GM12878 (cell line): ENCODE results near the gene GRK6. TPM values are rescaled to one million over a fixed set of nuclear protein-coding genes. Genes with fewer than 3 reads are reported as not detected.

Experiments used
- ATAC-seq: fragments of 200-7000 bp; cut with Tn5 transposase; 3 replicates; pipeline ENCODE4 v1.9.1; 2020; ENCODE audit warnings: mild to moderate bottlenecking, moderate library complexity
- BruUV-seq: library from RNA; stranded (reverse); fragments of 400-500 nt; replicated peaks from 2 replicates; lab custom pipeline; 2021; lab: Mats Ljungman, UMichigan
- CTCF ChIA-PET: fragments of 300-600 bp; sonication (Branson Sonifier 250); formaldehyde crosslinking; extraction: SDS; loops from one replicate; lab custom pipeline; 2021; ENCODE audit warnings: inconsistent platforms; lab: Yijun Ruan, JAX
- POLR2A ChIA-PET: fragments of 350-600 bp; formaldehyde crosslinking; extraction: SDS; loops from one replicate; lab custom pipeline; 2021; ENCODE audit warnings: inconsistent platforms; lab: Charles Lee
- RAD21 ChIA-PET: fragments of 300-600 bp; sonication (Branson Sonifier 250); formaldehyde crosslinking; loops from one replicate; lab custom pipeline; 2023; ENCODE audit warnings: antibody characterized with exemption; ENCODE audit not compliant: unreplicated experiment; lab: Charles Lee
- SMC1A ChIA-PET: fragments of 300-600 bp; sonication (Branson Sonifier 250); formaldehyde crosslinking; loops from one replicate; lab custom pipeline; 2023; ENCODE audit not compliant: unreplicated experiment, uncharacterized antibody; lab: Charles Lee
- DNase-seq: peaks from one replicate; pipeline ENCODE4 v3.0.0-alpha.2; 2011; ENCODE audit warnings: low read depth, low spot score
- FAIRE-seq: peaks from 3 replicates; lab custom pipeline; 2011; peaks lifted over from hg19 to GRCh38; lab: Jason Lieb, UNC
- H2AFZ ChIP-seq: 2 replicates; pipeline ENCODE4 v1.6.0; 2011; ENCODE audit warnings: low read depth, low read length, control low read depth; ENCODE audit not compliant: control insufficient read depth
- H3K27ac ChIP-seq: 2 replicates; pipeline ENCODE4 v1.5.1; 2011; ENCODE audit warnings: control low read depth; ENCODE audit not compliant: control insufficient read depth, insufficient read depth
- H3K27me3 ChIP-seq, 2 experiments: replicated peaks in 1 of 2; 2 replicates each; pipeline versions ENCODE4 v1.6.0 to v1.6.1; 2011; ENCODE audit warnings: low read length in 1 of 2; ENCODE audit not compliant: control insufficient read depth in 2 of 2, insufficient read depth in 2 of 2
- H3K36me3 ChIP-seq, 2 experiments: 2 replicates each; pipeline ENCODE4 v1.5.1; 2011; ENCODE audit warnings: low read length in 1 of 2; ENCODE audit not compliant: control insufficient read depth in 2 of 2, insufficient read depth in 2 of 2
- H3K4me1 ChIP-seq: 2 replicates; pipeline ENCODE4 v1.6.1; 2011; ENCODE audit warnings: mild to moderate bottlenecking, low read length, moderate library complexity, mixed read lengths; ENCODE audit not compliant: control insufficient read depth, insufficient read depth
- H3K4me2 ChIP-seq: 2 replicates; pipeline ENCODE4 v1.6.0; 2011; ENCODE audit warnings: control low read depth; ENCODE audit not compliant: control insufficient read depth, insufficient read depth
- H3K4me3 ChIP-seq: fragments of 200-600 bp; sonication (generic); 2 replicates; pipeline ENCODE4 v1.5.1; 2016
- H3K79me2 ChIP-seq: 2 replicates; pipeline ENCODE4 v1.6.0; 2011; ENCODE audit warnings: low read length; ENCODE audit not compliant: control insufficient read depth, insufficient read depth
- H3K9ac ChIP-seq: 2 replicates; pipeline ENCODE4 v1.8.0; 2011; ENCODE audit warnings: low read length, control low read depth, mixed read lengths; ENCODE audit not compliant: control insufficient read depth, insufficient read depth
- H3K9me3 ChIP-seq: replicated peaks from 3 replicates; pipeline ENCODE4 v1.5.1; 2011; ENCODE audit warnings: mild to moderate bottlenecking, low read length; ENCODE audit not compliant: control insufficient read depth, insufficient read depth
- H4K20me1 ChIP-seq: 2 replicates; pipeline ENCODE4 v1.6.0; 2011; ENCODE audit not compliant: control insufficient read depth, insufficient read depth
- BHLHE40 ChIP-seq, 2 experiments: fragments of 450-650 bp in 1 of 2; IDR thresholded peaks; 2 replicates each; pipeline ENCODE4 v1.6.1; 2011 to 2017; ENCODE audit warnings: low read depth in 2 of 2, borderline replicate concordance in 1 of 2, improper control_type of control experiment in 1 of 2, low read length in 1 of 2, mild to moderate bottlenecking in 1 of 2
- DPF2 ChIP-seq: fragments of 450-650 bp; IDR thresholded peaks from 2 replicates; pipeline ENCODE4 v1.6.1; 2017; ENCODE audit warnings: mild to moderate bottlenecking
- MEF2A ChIP-seq: IDR thresholded peaks from 2 replicates; pipeline ENCODE4 v1.6.1; 2011; ENCODE audit warnings: low read depth, mild to moderate bottlenecking, low read length, moderate library complexity; ENCODE audit not compliant: insufficient read depth
- NFYA ChIP-seq: IDR thresholded peaks from 2 replicates; pipeline ENCODE4 v1.6.1; 2011; ENCODE audit warnings: low read depth, mild to moderate bottlenecking, low read length, improper control_type of control experiment, borderline replicate concordance
- PAX5 ChIP-seq: IDR thresholded peaks from 2 replicates; pipeline ENCODE4 v1.6.1; 2011; ENCODE audit warnings: low read depth, low read length, borderline replicate concordance
- SIX5 ChIP-seq: IDR thresholded peaks from 2 replicates; pipeline ENCODE4 v1.6.1; 2011; ENCODE audit warnings: mild to moderate bottlenecking, low read depth, low read length, moderate library complexity; ENCODE audit not compliant: severe bottlenecking
- SP1 ChIP-seq: IDR thresholded peaks from one replicate; pipeline ENCODE4 v1.6.1; 2011; ENCODE audit warnings: low read depth, low read length
- TCF12 ChIP-seq: IDR thresholded peaks from 2 replicates; pipeline ENCODE4 v1.6.1; 2011; ENCODE audit warnings: low read depth, mild to moderate bottlenecking, low read length
- TCF3 ChIP-seq: IDR thresholded peaks from 2 replicates; pipeline ENCODE4 v1.6.1; 2012; ENCODE audit warnings: low read depth, mild to moderate bottlenecking, low read length, borderline replicate concordance; ENCODE audit not compliant: insufficient read depth
- WGBS: methylation state at CpG from one replicate; pipeline ENCODE4 v1.1.6; 2016; ENCODE audit warnings: low lambda C conversion rate; ENCODE audit not compliant: insufficient replicate concordance, insufficient coverage; ENCODE audit errors: missing lambda C conversion rate; 5-methylcytosine and 5-hydroxymethylcytosine counted together
- in situ Hi-C: fragments of 300-500 bp; cut with MboI; formaldehyde crosslinking; loops from 9 replicates; pipeline ENCODE4 v1.14.3; 2018; ENCODE audit warnings: mixed read lengths
- intact Hi-C: fragments of 100-400 bp; cut with micrococcal nuclease; formaldehyde crosslinking; loops from one replicate; pipeline ENCODE4 v1.14.2; 2022; ENCODE audit not compliant: unreplicated experiment
- polyA plus RNA-seq, 11 experiments: library from polyadenylated mRNA; depleted of rRNA in 4 of 11; unstranded in 6 of 11; stranded (reverse) in 5 of 11; fragments of >200 nt; fragmentation: Nextera tagmentation in 4 of 11; fragmentation: Illumina TruSeq in 1 of 11; extraction: Ambion mirVana in 4 of 11; extraction: Trizol in 1 of 11; gene quantifications; 1 replicate in 1 of 11; 2 replicates in 10 of 11; pipeline versions ENCODE4 v1.2.1 to v1.2.3, GENCODE V29; 2011 to 2016; ENCODE audit warnings: inconsistent platforms in 2 of 11, missing spikeins in 2 of 11, low read depth in 1 of 11
- total RNA-seq, 4 experiments: library from RNA; depleted of rRNA in 3 of 4; stranded (reverse); fragments of >200 nt in 3 of 4; fragmentation: Illumina TruSeq in 1 of 4; extraction: Trizol in 1 of 4; gene quantifications; 2 replicates each; pipeline versions ENCODE4 v1.2.1 to v1.2.3, GENCODE V29; 2013 to 2021
- TF ChIP-seq, protein P1 (sequence below): IDR thresholded peaks from 2 replicates; pipeline ENCODE4 v1.6.1; 2011; ENCODE audit warnings: low read depth, mild to moderate bottlenecking, low read length, moderate library complexity, borderline replicate concordance; ENCODE audit errors: extremely low read depth
- TF ChIP-seq, protein P2 (sequence below): fragments of 450-650 bp; IDR thresholded peaks from 2 replicates; pipeline ENCODE4 v1.6.1; 2016; ENCODE audit warnings: mild to moderate bottlenecking
- TF ChIP-seq, protein P3 (sequence below): fragments of 450-650 bp; conservative IDR thresholded peaks from 2 replicates; pipeline ENCODE4 v1.6.1; 2017; ENCODE audit warnings: mild to moderate bottlenecking, moderate library complexity
- TF ChIP-seq, protein P4 (sequence below): fragments of 450-650 bp; formaldehyde crosslinking; IDR thresholded peaks from 2 replicates; pipeline ENCODE4 v1.5.0; 2022; ENCODE audit warnings: mild to moderate bottlenecking, missing genetic modification characterization

GRK6 gene
- total and polyA plus RNA-seq, 10 of the 15 experiments (the other 5 are each of a cell fraction or from before 2014, with no cell fraction given) = 0.79 to 124 (median 41.6) TPM

DNA sequence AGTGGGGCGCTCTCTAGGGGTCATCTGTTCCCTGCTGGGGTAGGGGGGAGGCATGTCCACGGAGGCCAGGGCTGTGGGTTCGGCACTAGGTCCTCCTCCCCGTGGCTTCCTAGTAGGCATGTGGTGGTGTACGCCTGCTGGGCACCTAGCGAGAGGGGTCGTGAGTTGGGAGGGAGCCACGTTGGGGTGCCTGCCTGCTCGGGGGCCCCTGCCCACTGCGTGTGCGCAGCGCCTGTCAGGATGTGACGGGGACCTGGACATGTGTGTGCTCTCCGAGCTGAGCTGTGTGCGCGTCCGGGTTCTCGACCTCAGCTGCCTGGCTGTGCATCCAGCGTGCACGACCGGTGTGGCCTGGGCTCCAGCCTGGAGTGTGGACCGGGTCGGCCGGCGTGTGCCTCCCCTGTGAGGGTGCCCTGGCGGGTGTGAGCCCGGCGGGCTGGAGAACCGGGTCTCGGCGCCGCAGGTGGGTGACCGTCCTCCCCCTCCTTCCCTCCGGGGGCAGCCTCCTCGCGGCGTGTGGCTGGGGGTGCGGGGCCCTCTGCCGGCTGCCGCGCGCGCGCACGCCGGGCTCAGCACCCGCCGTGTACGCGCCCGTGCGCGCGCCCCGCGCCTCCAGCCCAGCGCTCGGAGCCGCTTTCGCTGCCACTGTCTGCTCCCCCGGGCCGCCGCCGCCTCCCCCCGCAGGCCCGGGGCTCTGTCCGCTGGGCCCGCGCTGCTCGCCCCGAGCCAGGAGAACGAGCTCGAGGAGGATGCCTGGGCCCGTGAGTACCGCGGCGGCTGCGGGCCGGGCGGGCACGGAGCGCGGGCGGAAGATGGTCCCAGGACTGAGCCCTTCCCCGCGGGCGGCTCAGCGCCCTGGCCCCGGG, 20.0 kb downstream of the GRK6 start, which contains the start of gene PRR7:
Gene PRR7 (plus strand): TSS at position 615 of the 866 bp plus-strand sequence. CDS start 8,254 bp downstream, outside the sequence.
- FAIRE-seq = peak; percentile 68
- RAD21 ChIA-PET = interaction anchor here (1.0 to 13.5 kb wide), 8 partner anchors 9 to 82 kb away, joined by 3 to 291 read pairs (median 14); partner anchors contain the start of genes GRK6 and PDLIM7
- in situ Hi-C loops = loop anchor here (5.0 kb wide), 1 partner anchor 129 kb away; no protein-coding TSS in a partner anchor
- peak within 1 kb of the TSS; percentile 79 for H3K27ac ChIP-seq
- no peak for DNase-seq
- H3K9me3 ChIP-seq = no peaks in the 10 kb centered on the region
- H2AFZ ChIP-seq = peak within 1 kb of the TSS; percentile 63
- POLR2A ChIA-PET = interaction anchor here (0.6 to 13.6 kb wide), 10 partner anchors 7 to 82 kb away, joined by 3 to 358 read pairs (median 7); partner anchors contain the start of genes F12 and GRK6
- H3K79me2 ChIP-seq = peaks cover 14% of the 10 kb centered on the region
- intact Hi-C loops = no loop called here
- no peaks in the 10 kb centered on the region for H3K27me3 ChIP-seq
- CTCF ChIA-PET = interaction anchor here (0.7 to 16.4 kb wide), 11 partner anchors 8 to 137 kb away, joined by 3 to 391 read pairs (median 4); partner anchors contain the start of genes GRK6 and PFN3
- WGBS = 1% methylated on average over 51 of the region's 89 CpGs
- no peaks in the 10 kb centered on the region for H4K20me1 ChIP-seq
- H3K4me2 ChIP-seq = peak within 1 kb of the TSS; percentile 99
- H3K4me1 ChIP-seq = peaks cover 32% of the 10 kb centered on the region
- BruUV-seq = no TSS peak
- peak within 1 kb of the TSS; percentile 78 for H3K4me3 ChIP-seq
- peak within 1 kb of the TSS; percentile 81 for H3K9ac ChIP-seq
- SMC1A ChIA-PET = interaction anchor here (0.6 to 7.4 kb wide), 10 partner anchors 9 to 91 kb away, joined by 3 to 105 read pairs (median 7); partner anchors contain the start of genes GRK6 and PFN3
- peaks cover 0 to 3% of the 10 kb centered on the region in 2 experiments; a peak in 3 of 4 replicates for H3K36me3 ChIP-seq
- ATAC-seq = peak; percentile 55
- TF ChIP-seq, protein P1, sequence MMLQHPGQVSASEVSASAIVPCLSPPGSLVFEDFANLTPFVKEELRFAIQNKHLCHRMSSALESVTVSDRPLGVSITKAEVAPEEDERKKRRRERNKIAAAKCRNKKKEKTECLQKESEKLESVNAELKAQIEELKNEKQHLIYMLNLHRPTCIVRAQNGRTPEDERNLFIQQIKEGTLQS = no peak
- TF ChIP-seq NFYA (no peak), MEF2A (0 out of 2 replicates have a peak, but pooled peaks have one; percentile 8), TCF12 (peak; percentile 37; the same call in 1 of the 2 replicates), PAX5 (peak; percentile 33; the same call in 1 of the 2 replicates), BHLHE40 (IDR thresholded peaks at IDR 0.05; ENCODE audit: borderline replicate concordance in 1 of 2, low read depth in 2 of 2, low read length in 1 of 2) (peak; percentile 22 to 80; a peak in 2 of 4 replicates), TCF3 (0 out of 2 replicates have a peak, but pooled peaks have one; percentile 70), SP1 (no peak), SIX5 (no peak), DPF2 (peak; percentile 82; the same call in 1 of the 2 replicates)
- TF ChIP-seq, protein P2, sequence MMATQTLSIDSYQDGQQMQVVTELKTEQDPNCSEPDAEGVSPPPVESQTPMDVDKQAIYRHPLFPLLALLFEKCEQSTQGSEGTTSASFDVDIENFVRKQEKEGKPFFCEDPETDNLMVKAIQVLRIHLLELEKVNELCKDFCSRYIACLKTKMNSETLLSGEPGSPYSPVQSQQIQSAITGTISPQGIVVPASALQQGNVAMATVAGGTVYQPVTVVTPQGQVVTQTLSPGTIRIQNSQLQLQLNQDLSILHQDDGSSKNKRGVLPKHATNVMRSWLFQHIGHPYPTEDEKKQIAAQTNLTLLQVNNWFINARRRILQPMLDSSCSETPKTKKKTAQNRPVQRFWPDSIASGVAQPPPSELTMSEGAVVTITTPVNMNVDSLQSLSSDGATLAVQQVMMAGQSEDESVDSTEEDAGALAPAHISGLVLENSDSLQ = peak; percentile 36; the same call in 1 of the 2 replicates
- TF ChIP-seq, protein P3, sequence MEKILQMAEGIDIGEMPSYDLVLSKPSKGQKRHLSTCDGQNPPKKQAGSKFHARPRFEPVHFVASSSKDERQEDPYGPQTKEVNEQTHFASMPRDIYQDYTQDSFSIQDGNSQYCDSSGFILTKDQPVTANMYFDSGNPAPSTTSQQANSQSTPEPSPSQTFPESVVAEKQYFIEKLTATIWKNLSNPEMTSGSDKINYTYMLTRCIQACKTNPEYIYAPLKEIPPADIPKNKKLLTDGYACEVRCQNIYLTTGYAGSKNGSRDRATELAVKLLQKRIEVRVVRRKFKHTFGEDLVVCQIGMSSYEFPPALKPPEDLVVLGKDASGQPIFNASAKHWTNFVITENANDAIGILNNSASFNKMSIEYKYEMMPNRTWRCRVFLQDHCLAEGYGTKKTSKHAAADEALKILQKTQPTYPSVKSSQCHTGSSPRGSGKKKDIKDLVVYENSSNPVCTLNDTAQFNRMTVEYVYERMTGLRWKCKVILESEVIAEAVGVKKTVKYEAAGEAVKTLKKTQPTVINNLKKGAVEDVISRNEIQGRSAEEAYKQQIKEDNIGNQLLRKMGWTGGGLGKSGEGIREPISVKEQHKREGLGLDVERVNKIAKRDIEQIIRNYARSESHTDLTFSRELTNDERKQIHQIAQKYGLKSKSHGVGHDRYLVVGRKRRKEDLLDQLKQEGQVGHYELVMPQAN = peak; percentile 42; the same call in 1 of the 2 replicates
- TF ChIP-seq, protein P4, sequence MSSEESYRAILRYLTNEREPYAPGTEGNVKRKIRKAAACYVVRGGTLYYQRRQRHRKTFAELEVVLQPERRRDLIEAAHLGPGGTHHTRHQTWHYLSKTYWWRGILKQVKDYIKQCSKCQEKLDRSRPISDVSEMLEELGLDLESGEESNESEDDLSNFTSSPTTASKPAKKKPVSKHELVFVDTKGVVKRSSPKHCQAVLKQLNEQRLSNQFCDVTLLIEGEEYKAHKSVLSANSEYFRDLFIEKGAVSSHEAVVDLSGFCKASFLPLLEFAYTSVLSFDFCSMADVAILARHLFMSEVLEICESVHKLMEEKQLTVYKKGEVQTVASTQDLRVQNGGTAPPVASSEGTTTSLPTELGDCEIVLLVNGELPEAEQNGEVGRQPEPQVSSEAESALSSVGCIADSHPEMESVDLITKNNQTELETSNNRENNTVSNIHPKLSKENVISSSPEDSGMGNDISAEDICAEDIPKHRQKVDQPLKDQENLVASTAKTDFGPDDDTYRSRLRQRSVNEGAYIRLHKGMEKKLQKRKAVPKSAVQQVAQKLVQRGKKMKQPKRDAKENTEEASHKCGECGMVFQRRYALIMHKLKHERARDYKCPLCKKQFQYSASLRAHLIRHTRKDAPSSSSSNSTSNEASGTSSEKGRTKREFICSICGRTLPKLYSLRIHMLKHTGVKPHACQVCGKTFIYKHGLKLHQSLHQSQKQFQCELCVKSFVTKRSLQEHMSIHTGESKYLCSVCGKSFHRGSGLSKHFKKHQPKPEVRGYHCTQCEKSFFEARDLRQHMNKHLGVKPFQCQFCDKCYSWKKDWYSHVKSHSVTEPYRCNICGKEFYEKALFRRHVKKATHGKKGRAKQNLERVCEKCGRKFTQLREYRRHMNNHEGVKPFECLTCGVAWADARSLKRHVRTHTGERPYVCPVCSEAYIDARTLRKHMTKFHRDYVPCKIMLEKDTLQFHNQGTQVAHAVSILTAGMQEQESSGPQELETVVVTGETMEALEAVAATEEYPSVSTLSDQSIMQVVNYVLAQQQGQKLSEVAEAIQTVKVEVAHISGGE (CRISPR knock-in tag) = peak; percentile 35; the same call in 1 of the 2 replicates
